HEK293 (cell line): ENCODE results near the gene HOXB1.

Experiments
- CTCF ChIA-PET: fragments of 350-600 bp; formaldehyde crosslinking; extraction: SDS; loops from one replicate; lab custom pipeline; 2021; ENCODE audit warnings: antibody characterized with exemption; lab: Yijun Ruan, JAX
- POLR2A ChIA-PET: fragments of 300-600 bp; formaldehyde crosslinking; extraction: SDS; loops from one replicate; lab custom pipeline; 2020; ENCODE audit warnings: antibody characterized with exemption, inconsistent platforms; lab: Yijun Ruan, JAX
- H3K27ac ChIP-seq: fragments of 200-500 bp; sonication (Bioruptor generic); 2 replicates; pipeline ENCODE4 v1.5.1; 2014; ENCODE audit warnings: low read depth, low read length, control low read depth, inconsistent platforms; ENCODE audit errors: extremely low read depth
- H3K36me3 ChIP-seq, 2 experiments: fragments of 200-500 bp in 1 of 2; sonication (Bioruptor generic) in 1 of 2; 1 replicate in 1 of 2; 2 replicates in 1 of 2; pipeline ENCODE4 v1.5.1; 2014 to 2017; ENCODE audit warnings: inconsistent platforms in 2 of 2, low read length in 2 of 2; ENCODE audit not compliant: control insufficient read depth in 2 of 2, insufficient read depth in 1 of 2
- H3K4me1 ChIP-seq: fragments of 200-500 bp; sonication (Bioruptor generic); 2 replicates; pipeline ENCODE4 v1.5.1; 2014; ENCODE audit warnings: mild to moderate bottlenecking, low read length, inconsistent platforms; ENCODE audit not compliant: control insufficient read depth, insufficient read depth
- H3K4me3 ChIP-seq: 2 replicates; pipeline ENCODE4 v1.5.1; 2011; ENCODE audit warnings: low read depth, mild to moderate bottlenecking, control low read depth, low read length, moderate library complexity
- H3K9me3 ChIP-seq: fragments of 200-500 bp; sonication (Bioruptor generic); 2 replicates; pipeline ENCODE4 v1.5.1; 2014; ENCODE audit warnings: low read depth, low read length, inconsistent platforms; ENCODE audit not compliant: control insufficient read depth, insufficient read depth
- BCL11A ChIP-seq: fragments of 450-650 bp; formaldehyde crosslinking; IDR thresholded peaks from 2 replicates; pipeline ENCODE4 v1.5.1; 2016; ENCODE audit warnings: low read depth, missing biosample characterization, missing genetic modification characterization
- GFI1B ChIP-seq: fragments of 450-650 bp; formaldehyde crosslinking; IDR thresholded peaks from 2 replicates; pipeline ENCODE4 v1.5.1; 2016; ENCODE audit warnings: missing biosample characterization, missing genetic modification characterization
- GLI2 ChIP-seq: fragments of 450-650 bp; formaldehyde crosslinking; IDR thresholded peaks from 2 replicates; pipeline ENCODE4; 2017; ENCODE audit warnings: missing biosample characterization, missing genetic modification characterization, low read depth, borderline replicate concordance
- GLIS2 ChIP-seq: fragments of 450-650 bp; formaldehyde crosslinking; IDR thresholded peaks from 2 replicates; pipeline ENCODE4 v1.5.1; 2016; ENCODE audit warnings: missing biosample characterization, missing genetic modification characterization
- HOXA7 ChIP-seq: sonication (generic); formaldehyde crosslinking; IDR thresholded peaks from 2 replicates; pipeline ENCODE4 v1.8.1; 2022; ENCODE audit warnings: missing genetic modification reagents, borderline replicate concordance
- KLF7 ChIP-seq: fragments of 450-650 bp; formaldehyde crosslinking; IDR thresholded peaks from 2 replicates; pipeline ENCODE4 v1.5.1; 2016; ENCODE audit warnings: missing biosample characterization, missing genetic modification characterization, borderline replicate concordance
- KLF9 ChIP-seq: fragments of 450-650 bp; formaldehyde crosslinking; IDR thresholded peaks from 2 replicates; pipeline ENCODE4 v1.5.1; 2016; ENCODE audit warnings: missing biosample characterization, missing genetic modification characterization, low read depth
- MZF1 ChIP-seq: fragments of 450-650 bp; formaldehyde crosslinking; IDR thresholded peaks from 2 replicates; pipeline ENCODE4 v1.5.1; 2017; ENCODE audit warnings: missing biosample characterization, missing genetic modification characterization, borderline replicate concordance
- PATZ1 ChIP-seq: fragments of 450-650 bp; formaldehyde crosslinking; IDR thresholded peaks from 2 replicates; pipeline ENCODE4 v1.5.1; 2016; ENCODE audit warnings: missing biosample characterization, missing genetic modification characterization
- RBAK ChIP-seq: fragments of 450-650 bp; formaldehyde crosslinking; IDR thresholded peaks from 2 replicates; pipeline ENCODE4 v1.5.1; 2016; ENCODE audit warnings: missing biosample characterization, missing genetic modification characterization
- REST ChIP-seq: fragments of 450-650 bp; formaldehyde crosslinking; IDR thresholded peaks from 2 replicates; pipeline ENCODE4 v1.5.1; 2016; ENCODE audit warnings: missing biosample characterization, missing genetic modification characterization
- SCRT1 ChIP-seq: fragments of 450-650 bp; formaldehyde crosslinking; IDR thresholded peaks from 2 replicates; pipeline ENCODE4 v1.5.1; 2016; ENCODE audit warnings: missing biosample characterization, missing genetic modification characterization, borderline replicate concordance
- ZBTB44 ChIP-seq: fragments of 450-650 bp; IDR thresholded peaks from 2 replicates; pipeline ENCODE4 v1.5.1; 2018; ENCODE audit warnings: missing biosample characterization, mild to moderate bottlenecking, missing genetic modification characterization
- ZFHX2 ChIP-seq: fragments of 450-650 bp; formaldehyde crosslinking; conservative IDR thresholded peaks from 2 replicates; pipeline ENCODE4 v1.5.1; 2016; ENCODE audit warnings: missing biosample characterization, missing genetic modification characterization
- ZNF16 ChIP-seq: fragments of 450-650 bp; formaldehyde crosslinking; IDR thresholded peaks from 2 replicates; pipeline ENCODE4 v1.5.1; 2016; ENCODE audit warnings: low read depth, missing biosample characterization, missing genetic modification characterization
- ZNF18 ChIP-seq: fragments of 450-650 bp; formaldehyde crosslinking; IDR thresholded peaks from 2 replicates; pipeline ENCODE4 v1.5.1; 2016; ENCODE audit warnings: missing biosample characterization, missing genetic modification characterization
- ZNF521 ChIP-seq: fragments of 450-650 bp; formaldehyde crosslinking; IDR thresholded peaks from 2 replicates; pipeline ENCODE4 v1.5.1; 2017; ENCODE audit warnings: missing biosample characterization, mild to moderate bottlenecking, missing genetic modification characterization
- ZNF558 ChIP-seq: fragments of 450-650 bp; formaldehyde crosslinking; IDR thresholded peaks from 2 replicates; pipeline ENCODE4 v1.5.1; 2016; ENCODE audit warnings: missing biosample characterization, missing genetic modification characterization
- ZNF560 ChIP-seq: fragments of 450-650 bp; formaldehyde crosslinking; IDR thresholded peaks from 2 replicates; pipeline ENCODE4 v1.5.1; 2017; ENCODE audit warnings: missing biosample characterization, missing genetic modification characterization, borderline replicate concordance
- ZNF610 ChIP-seq: fragments of 450-650 bp; formaldehyde crosslinking; IDR thresholded peaks from 2 replicates; pipeline ENCODE4 v1.5.1; 2016; ENCODE audit warnings: missing biosample characterization, missing genetic modification characterization, borderline replicate concordance
- ZNF629 ChIP-seq: fragments of 450-650 bp; formaldehyde crosslinking; IDR thresholded peaks from 2 replicates; pipeline ENCODE4 v1.5.1; 2017; ENCODE audit warnings: missing biosample characterization, missing genetic modification characterization
- ZNF664 ChIP-seq: fragments of 450-650 bp; formaldehyde crosslinking; IDR thresholded peaks from 2 replicates; pipeline ENCODE4 v1.5.1; 2016; ENCODE audit warnings: missing biosample characterization, missing genetic modification characterization
- ZXDB ChIP-seq: fragments of 450-650 bp; formaldehyde crosslinking; IDR thresholded peaks from 2 replicates; pipeline ENCODE4 v1.5.1; 2016; ENCODE audit warnings: missing biosample characterization, missing genetic modification characterization

The HOXB1 gene

GRCh38 chr17:48575673-48576478 is 45.1 kb upstream of the HOXB1 start (continued):
- 0 out of 2 replicates have a peak, but pooled peaks have one; percentile 23 for TF ChIP-seq PATZ1 (tag by site-specific recombination)

GRCh38 chr17:48575066-48575582 is 44.3 kb upstream of the HOXB1 start:
- Histone ChIP-seq H3K36me3 (peaks cover 0 to 33% of the 10 kb centered on the region in 2 experiments; a peak in 2 of 3 replicates), H3K27ac (peak overlapping the region; percentile 93), H3K9me3 (no peaks in the 10 kb centered on the region), H3K4me3 (no peak overlapping the region), H3K4me1 (peaks cover 82% of the 10 kb centered on the region)
- ChIA-PET CTCF (interaction anchor here (0.6 to 0.9 kb wide), 2 partner anchors 14 to 1629 kb away, joined by 3 to 5 read pairs; no protein-coding TSS in a partner anchor), POLR2A (interaction anchor here (1.3 to 4.1 kb wide), 2 partner anchors 31 to 34 kb away, joined by 5 to 14 read pairs; no protein-coding TSS in a partner anchor)
- no peak; the same call in 1 of the 2 replicates for TF ChIP-seq MZF1
- TF ChIP-seq GLI2 (tag by site-specific recombination) = peak; percentile 76
- no peak for TF ChIP-seq ZNF16 (tag by site-specific recombination)
- peak; percentile 88 for TF ChIP-seq GFI1B (tag by site-specific recombination)
- no peak for TF ChIP-seq GLIS2 (tag by site-specific recombination)
- TF ChIP-seq ZNF521 (tag by site-specific recombination) = no peak
- no peak for TF ChIP-seq ZNF560
- 0 out of 2 replicates have a peak, but pooled peaks have one; percentile 11 for TF ChIP-seq ZNF664 (tag by site-specific recombination)
- TF ChIP-seq KLF9 (tag by site-specific recombination) = peak; percentile 47; the same call in 1 of the 2 replicates
- TF ChIP-seq ZNF18 (tag by site-specific recombination) = peak; percentile 76; the same call in 1 of the 2 replicates
- TF ChIP-seq ZNF610 (tag by site-specific recombination) = no peak
- peak; percentile 82 for TF ChIP-seq ZXDB
- no peak for TF ChIP-seq HOXA7 (CRISPR knock-in tag)
- peak; percentile 85; the same call in 1 of the 2 replicates for TF ChIP-seq KLF7 (tag by site-specific recombination)
- TF ChIP-seq PATZ1 (tag by site-specific recombination) = peak; percentile 78
- no peak; the same call in 1 of the 2 replicates for TF ChIP-seq ZBTB44
- peak; percentile 81; the same call in 1 of the 2 replicates for TF ChIP-seq BCL11A
- 0 out of 2 replicates have a peak, but pooled peaks have one; percentile 10 for TF ChIP-seq ZNF558 (tag by site-specific recombination)
- TF ChIP-seq SCRT1 = no peak
- TF ChIP-seq REST = no peak
- TF ChIP-seq RBAK (tag by site-specific recombination) = no peak
- peak; percentile 59 for TF ChIP-seq ZNF629 (tag by site-specific recombination)
- TF ChIP-seq ZFHX2 (tag by site-specific recombination) = peak; percentile 26; the same call in 1 of the 2 replicates
